NCI-H460 (cell line): ENCODE results near the gene MBOAT2. TPM values are rescaled to one million over a fixed set of nuclear protein-coding genes. Genes with fewer than 3 reads are reported as not detected.
A peak's percentile ranks its signal among the peaks of the same experiment; 100 is the strongest.
"Not testable (repeated sequence)": the region's sequence is repeated elsewhere in the genome, so short reads cannot be mapped to it uniquely, and the experiment has no call there.

Experiments
- DNase-seq: peaks from one replicate; pipeline ENCODE4 v3.0.0-alpha.2; 2016; ENCODE audit warnings: low read depth; ENCODE audit errors: extremely low read depth
- total RNA-seq: library from RNA; depleted of rRNA; stranded (reverse); fragments of >200 nt; shearing (Covaris generic); gene quantifications from 2 replicates; pipeline ENCODE4 v1.2.3, GENCODE V29; 2014

Gene MBOAT2
- total RNA-seq, 1 experiment from 2014 or later: 4.9 TPM

- no peak for DNase-seq
Measured at GRCh38 chr2:8993196-8993901, 10.1 kb downstream of the MBOAT2 start.

GRCh38 chr2:8992643-8993042 is 10.8 kb downstream of the MBOAT2 start:
- no peak for DNase-seq

DNA sequence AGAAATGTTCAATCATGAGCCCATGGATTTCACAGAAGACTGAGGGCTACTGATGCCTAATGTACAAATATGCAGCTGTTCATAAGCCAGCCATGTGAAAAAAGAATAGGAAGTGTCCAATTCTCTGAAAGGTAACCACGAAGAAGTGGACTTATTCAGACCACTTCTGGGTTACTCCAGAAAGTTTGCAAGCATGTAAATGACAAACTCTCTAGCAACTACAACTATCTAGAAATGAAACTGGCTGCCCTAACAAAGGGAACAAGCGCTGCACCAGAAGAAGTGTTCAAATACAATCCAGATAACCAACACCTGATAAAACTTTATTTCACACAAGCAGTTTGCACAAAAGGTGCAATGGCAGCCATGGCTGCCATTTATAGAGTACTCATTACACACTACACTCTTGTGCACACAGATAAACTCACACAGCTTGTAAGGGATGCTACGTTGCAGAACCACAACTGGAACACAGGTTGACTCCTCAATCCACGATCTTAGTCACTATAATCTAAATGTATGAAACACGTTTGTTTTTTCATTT is 13.9 kb downstream of the MBOAT2 start:
- no peak for DNase-seq

- no peak for DNase-seq
Measured at GRCh38 chr2:8987410-8987809, 16.1 kb downstream of the MBOAT2 start.

- DNase-seq: peak; percentile 29
Measured at GRCh38 chr2:8986327-8986976, 17.0 kb downstream of the MBOAT2 start.

DNA sequence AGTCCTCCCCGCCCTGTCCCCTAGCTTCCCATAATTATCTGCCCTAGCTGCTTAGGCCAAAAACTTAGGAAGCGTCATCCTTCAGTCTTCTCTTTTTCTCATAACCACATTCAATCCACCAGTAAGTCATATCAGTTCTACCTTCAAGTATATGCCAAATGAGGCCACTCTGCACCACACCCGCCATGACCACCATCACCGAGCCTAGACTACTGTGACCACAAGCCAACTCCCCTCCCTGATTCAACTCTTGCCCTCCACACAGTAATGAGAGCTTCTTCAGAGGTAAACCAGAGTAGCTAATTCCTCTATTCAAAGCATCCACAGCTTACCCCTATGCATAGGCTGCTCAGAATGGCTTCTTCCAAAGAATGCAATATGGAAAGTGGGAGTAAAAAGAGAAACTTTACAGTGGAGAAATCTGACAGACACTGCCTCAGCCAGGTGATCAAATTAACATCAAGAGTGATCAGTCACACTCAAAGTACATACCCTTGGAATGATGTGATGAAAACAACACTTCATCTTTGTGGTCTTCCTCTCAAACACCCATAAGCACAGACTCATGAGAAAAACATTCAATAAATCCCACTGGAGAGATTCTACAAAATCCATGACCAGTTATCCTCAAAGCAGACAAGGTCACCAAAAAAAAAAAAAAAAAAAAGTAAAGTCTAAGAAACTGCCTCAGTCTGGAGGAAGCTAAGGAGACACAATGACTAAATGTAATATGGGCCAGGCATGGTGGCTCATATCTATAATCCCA is 17.7 kb downstream of the MBOAT2 start:
- DNase-seq: no peak

- DNase-seq: no peak
Measured at GRCh38 chr2:8984855-8985254, 18.6 kb downstream of the MBOAT2 start.

- no peak for DNase-seq
Measured at GRCh38 chr2:8984157-8984556, 19.3 kb downstream of the MBOAT2 start.

DNA sequence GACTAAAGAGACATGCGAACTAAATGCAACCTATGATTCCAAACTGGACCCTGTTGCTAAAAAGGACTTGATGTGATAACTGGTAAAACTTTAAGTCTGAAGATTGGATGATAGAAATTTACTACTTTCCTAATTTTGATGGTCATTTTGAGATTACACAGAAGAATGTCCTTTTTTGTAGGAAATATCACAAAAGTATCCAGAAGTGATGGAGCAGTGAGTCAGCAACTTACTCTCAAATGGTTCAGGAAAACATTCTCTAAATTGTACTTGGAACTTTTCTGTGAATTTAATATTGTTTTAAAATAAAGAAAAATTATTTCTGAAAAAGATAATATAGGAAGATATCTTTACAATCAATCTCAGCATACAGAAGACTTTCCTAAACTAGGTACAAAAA is 19.9 kb downstream of the MBOAT2 start:
- DNase-seq: no peak

GRCh38 chr2:8981876-8982275 is 21.6 kb downstream of the MBOAT2 start:
- DNase-seq: no peak

DNA sequence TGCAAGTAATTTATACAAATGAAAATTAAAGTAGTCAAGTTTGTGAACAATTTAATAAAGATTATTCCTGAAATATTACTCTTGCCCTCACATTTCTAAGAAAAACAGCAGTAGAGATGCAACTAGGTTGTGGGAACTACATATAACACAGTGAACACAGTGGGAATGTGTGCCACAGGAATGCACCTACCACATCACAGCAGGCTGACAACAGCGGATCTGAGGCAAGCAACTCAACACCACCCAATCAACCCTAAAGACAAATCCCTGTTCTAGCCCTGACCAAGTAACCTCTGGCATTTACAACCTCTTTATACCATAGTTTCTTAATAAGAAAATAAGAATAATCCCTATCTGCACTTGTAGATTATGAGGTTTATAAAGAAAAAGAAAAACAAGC is 23.4 kb downstream of the MBOAT2 start:
- DNase-seq: no peak

- DNase-seq: no peak
Measured at GRCh38 chr2:8977758-8978157, 25.7 kb downstream of the MBOAT2 start.

GRCh38 chr2:8976442-8977259 is 26.8 kb downstream of the MBOAT2 start:
- DNase-seq: no peak

- no peak for DNase-seq
Measured at GRCh38 chr2:8974016-8974415, 29.5 kb downstream of the MBOAT2 start.

DNA sequence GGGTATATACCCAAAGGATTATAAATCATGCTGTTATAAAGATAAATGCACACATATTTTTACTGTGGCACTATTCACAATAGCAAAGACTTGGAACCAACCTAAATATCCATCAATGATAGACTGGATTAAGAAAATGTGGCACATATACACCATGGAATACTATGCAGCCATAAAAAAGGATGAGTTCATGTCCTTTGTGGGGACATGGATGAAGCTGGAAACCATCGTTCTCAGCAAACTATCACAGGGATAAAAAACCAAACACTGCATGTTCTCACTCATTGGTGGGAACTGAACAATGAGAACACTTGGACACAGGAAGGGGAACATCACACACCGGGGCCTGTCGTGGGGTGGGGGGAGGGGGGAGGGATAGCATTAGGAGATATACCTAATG is 30.5 kb downstream of the MBOAT2 start:
- DNase-seq: not testable (repeated sequence)

GRCh38 chr2:8972535-8972934 is 30.9 kb downstream of the MBOAT2 start:
- not testable (repeated sequence) for DNase-seq

DNA sequence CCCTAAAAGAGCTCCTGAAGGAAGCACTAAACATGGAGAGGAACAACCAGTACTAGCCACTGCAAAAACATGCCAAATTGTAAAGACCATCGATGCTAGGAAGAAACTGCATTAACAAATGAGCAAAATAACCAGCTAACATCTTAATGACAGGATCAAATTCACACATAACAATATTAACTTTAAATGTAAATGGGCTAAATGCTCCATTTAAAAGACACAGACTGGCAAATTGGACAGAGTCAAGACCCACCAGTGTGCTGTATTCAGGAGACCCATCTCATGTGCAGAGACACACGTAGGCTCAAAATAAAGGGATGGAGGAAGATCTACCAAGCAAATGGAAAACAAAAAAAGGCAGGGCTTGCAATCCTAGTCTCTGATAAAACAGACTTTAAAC is 34.1 kb downstream of the MBOAT2 start:
- DNase-seq: not testable (repeated sequence)

- DNase-seq: no peak
Measured at GRCh38 chr2:8966123-8966908, 37.2 kb downstream of the MBOAT2 start.

DNA sequence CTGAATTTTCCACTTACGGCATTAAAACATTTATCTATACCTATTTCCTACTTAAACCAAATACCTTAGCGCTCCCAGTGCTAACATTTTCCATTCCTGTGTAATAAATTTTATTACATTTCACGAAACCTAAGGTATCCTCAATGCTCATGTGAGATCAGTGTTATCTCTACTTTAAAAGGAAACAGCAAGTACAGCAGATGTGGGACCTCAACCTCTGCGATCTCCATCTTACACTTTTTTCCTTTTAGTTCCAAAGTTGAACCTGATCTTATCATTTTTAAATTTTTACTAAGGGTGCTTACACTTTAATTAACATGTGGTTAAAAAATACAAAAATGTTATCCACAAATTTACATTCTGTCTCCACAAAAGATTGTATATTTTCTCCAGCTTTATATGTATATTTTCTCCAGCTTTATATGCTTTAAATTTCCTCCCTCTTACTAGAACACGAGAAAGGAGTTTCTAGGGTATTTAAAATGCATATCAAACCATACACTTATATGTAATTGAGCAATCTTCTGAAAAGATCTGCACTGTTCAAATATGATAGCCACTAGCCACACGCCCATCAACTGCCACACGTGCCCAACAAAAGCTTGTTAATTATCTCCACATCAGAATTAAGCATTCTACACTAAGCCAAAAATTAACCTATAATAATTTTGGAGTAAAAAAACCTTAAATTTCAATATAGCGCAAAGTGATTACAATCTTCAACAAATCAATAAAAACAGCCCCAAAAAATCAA is 38.1 kb downstream of the MBOAT2 start:
- no peak for DNase-seq
